HepG2 (cell line): ENCODE measurements around the gene UNKL. TPM values are rescaled to one million over a fixed set of nuclear protein-coding genes. Genes with fewer than 3 reads are reported as not detected.

ENCODE experiments used
- ATAC-seq: fragments of 200-7000 bp; cut with Tn5 transposase; 3 replicates; pipeline ENCODE4 v1.9.1; 2020; ENCODE audit warnings: mild to moderate bottlenecking, moderate library complexity
- BruUV-seq: library from RNA; stranded (reverse); fragments of 400-500 nt; replicated peaks from 2 replicates; lab custom pipeline; 2021; lab: Mats Ljungman, UMichigan
- CTCF ChIA-PET: fragments of 300-600 bp; formaldehyde crosslinking; extraction: SDS; loops from one replicate; lab custom pipeline; 2021; ENCODE audit warnings: low total read pairs, inconsistent platforms, low intra/inter-chr PET ratio; lab: Yijun Ruan, JAX
- POLR2A ChIA-PET: fragments of 350-600 bp; sonication (Branson Sonifier 250); formaldehyde crosslinking; loops from one replicate; lab custom pipeline; 2020; ENCODE audit warnings: antibody characterized with exemption, inconsistent platforms; lab: Yijun Ruan, JAX
- DNase-seq: peaks from one replicate; pipeline ENCODE4 v3.0.0-alpha.2; 2015; ENCODE audit warnings: low spot score
- FAIRE-seq: peaks from 3 replicates; lab custom pipeline; 2011; peaks lifted over from hg19 to GRCh38; lab: Jason Lieb, UNC
- H2AFZ ChIP-seq: one replicate; pipeline ENCODE4 v1.6.1; 2011; ENCODE audit warnings: low read length, inconsistent platforms
- H3K27ac ChIP-seq: fragments of 300-600 bp; 3 replicates; pipeline ENCODE4 v1.8.0; 2011; ENCODE audit warnings: mixed run types, mild to moderate bottlenecking, mixed read lengths, low read length, inconsistent platforms; ENCODE audit not compliant: insufficient read depth; ENCODE audit errors: extremely low read length
- H3K27me3 ChIP-seq, 2 experiments: fragments of 200-600 bp in 1 of 2; 2 replicates in 1 of 2; 3 replicates in 1 of 2; pipeline versions ENCODE4 v1.6.0 to v1.8.0; 2011; ENCODE audit warnings: low read length in 2 of 2, mild to moderate bottlenecking in 2 of 2, moderate library complexity in 2 of 2, inconsistent platforms in 1 of 2; ENCODE audit not compliant: insufficient read depth in 2 of 2, control insufficient read depth in 1 of 2
- H3K36me3 ChIP-seq, 2 experiments: fragments of 200-600 bp in 1 of 2; replicated peaks in 1 of 2; 2 replicates in 1 of 2; 3 replicates in 1 of 2; pipeline versions ENCODE4 v1.5.1 to v1.8.0; 2011; ENCODE audit warnings: low read length in 2 of 2, inconsistent platforms in 1 of 2; ENCODE audit not compliant: insufficient read depth in 2 of 2, control insufficient read depth in 1 of 2
- H3K4me1 ChIP-seq: 2 replicates; pipeline ENCODE4 v1.5.1; 2012; ENCODE audit warnings: low read length, inconsistent platforms; ENCODE audit not compliant: insufficient read depth
- H3K4me2 ChIP-seq: 2 replicates; pipeline ENCODE4 v1.6.0; 2011; ENCODE audit warnings: low read depth, low read length, inconsistent platforms
- H3K4me3 ChIP-seq, 3 experiments: fragments of 200-600 bp in 1 of 3; sonication (generic), shearing (Covaris generic) in 1 of 3; replicated peaks in 1 of 3; 2 replicates each; pipeline ENCODE4 v1.5.1; 2011 to 2016; ENCODE audit warnings: low read length in 3 of 3, inconsistent platforms in 2 of 3, low read depth in 2 of 3, mild to moderate bottlenecking in 2 of 3, control low read depth in 1 of 3, mixed read lengths in 1 of 3; ENCODE audit not compliant: insufficient read depth in 1 of 3
- H3K79me2 ChIP-seq: one replicate; pipeline ENCODE4 v1.6.1; 2011; ENCODE audit warnings: low read length, inconsistent platforms; ENCODE audit not compliant: insufficient read depth
- H3K9ac ChIP-seq: 2 replicates; pipeline ENCODE4 v1.6.0; 2011; ENCODE audit warnings: mild to moderate bottlenecking, low read depth, low read length, inconsistent platforms; ENCODE audit not compliant: insufficient read depth
- H3K9me3 ChIP-seq: 2 replicates; pipeline ENCODE4 v1.5.1; 2012; ENCODE audit warnings: mild to moderate bottlenecking, low read length
- H4K20me1 ChIP-seq: 2 replicates; pipeline ENCODE4 v1.6.0; 2011; ENCODE audit warnings: inconsistent platforms, mild to moderate bottlenecking, low read length, moderate library complexity; ENCODE audit not compliant: insufficient read depth
- CEBPB ChIP-seq: IDR thresholded peaks from 2 replicates; pipeline ENCODE4 v1.6.1; 2011; ENCODE audit warnings: low read depth, low read length, improper control_type of control experiment, borderline replicate concordance
- CTCF ChIP-seq: sonication (generic); formaldehyde crosslinking; IDR thresholded peaks from 2 replicates; pipeline ENCODE4 v1.5.0; 2020; ENCODE audit warnings: mild to moderate bottlenecking, missing genetic modification reagents, moderate library complexity
- RBFOX2 ChIP-seq: fragments of 200-400 bp; formaldehyde crosslinking; IDR thresholded peaks from 2 replicates; pipeline ENCODE4 v1.6.1; 2017; ENCODE audit warnings: low read depth, mild to moderate bottlenecking, low read length
- ZNF652 ChIP-seq: IDR thresholded peaks from 2 replicates; pipeline ENCODE4 v1.6.1; 2016; ENCODE audit warnings: low read depth, borderline replicate concordance
- ZNF740 ChIP-seq: sonication (generic); formaldehyde crosslinking; IDR thresholded peaks from 2 replicates; pipeline ENCODE4 v1.4.0; 2020; ENCODE audit warnings: missing genetic modification reagents
- WGBS: methylation state at CpG from one replicate; pipeline ENCODE4 v1.1.6; 2017; ENCODE audit warnings: low lambda C conversion rate; 5-methylcytosine and 5-hydroxymethylcytosine counted together
- in situ Hi-C: cut with HindIII; loops from 2 replicates; pipeline ENCODE4 v1.10.0; 2017; ENCODE audit warnings: low pct_unique_long_range_greater_than_20kb; ENCODE audit not compliant: extremely low pct_ligation_motif_present
- intact Hi-C: fragments of 100-400 bp; cut with micrococcal nuclease; formaldehyde crosslinking; loops from one replicate; pipeline ENCODE4 v1.10.0; 2022; ENCODE audit not compliant: unreplicated experiment
- polyA plus RNA-seq, 8 experiments: library from polyadenylated mRNA; depleted of rRNA in 3 of 8; stranded (reverse) in 7 of 8; unstranded in 1 of 8; fragments of >200 nt; fragmentation: Illumina TruSeq in 4 of 8; extraction: Trizol in 4 of 8; gene quantifications; 2 replicates each; pipeline versions ENCODE4 v1.2.1 to v1.2.3, GENCODE V29; 2011 to 2016; ENCODE audit warnings: low read depth in 4 of 8, missing spikeins in 1 of 8, mixed read lengths in 1 of 8; ENCODE audit not compliant: insufficient read depth in 1 of 8
- total RNA-seq, 5 experiments: library from RNA; depleted of rRNA; stranded (reverse); fragments of >200 nt; fragmentation: Illumina TruSeq; extraction: Trizol; gene quantifications; 2 replicates each; pipeline ENCODE4 v1.2.3, GENCODE V29; 2016; ENCODE audit warnings: low read depth in 1 of 5
- TF ChIP-seq, protein P1 (sequence below): sonication (generic); formaldehyde crosslinking; IDR thresholded peaks from 2 replicates; pipeline ENCODE4 v1.8.0; 2023; ENCODE audit warnings: mild to moderate bottlenecking, missing genetic modification reagents

Gene UNKL
- total and polyA plus RNA-seq, 2 of the 13 experiments (the other 11 are each of a cell fraction or from before 2014, with no cell fraction given) = 10.4 to 17.6 TPM

GRCh38 chr16:1401758-1402154 lies 12.7 kb downstream of the UNKL start:
- Histone ChIP-seq H3K36me3 (peaks cover 10 to 11% of the 10 kb centered on the region in 2 experiments; a peak in 4 of 5 replicates), H3K27ac (no peak overlapping the region), H3K9me3 (no peaks in the 10 kb centered on the region), H3K4me3 (no peak overlapping the region), H3K79me2 (no peaks in the 10 kb centered on the region), H4K20me1 (no peaks in the 10 kb centered on the region)
- FAIRE-seq (no peak), ATAC-seq (no peak)
- in situ Hi-C loops = no loop called here
- TF ChIP-seq CEBPB = peak; percentile 66
- TF ChIP-seq ZNF652 (CRISPR knock-in tag) = no peak
- TF ChIP-seq, all 625 proteins: peak for 1
- no peaks in the 10 kb centered on the region for H3K4me1 ChIP-seq
- no peak overlapping the region for H3K9ac ChIP-seq
- no TSS peak for BruUV-seq
- CTCF ChIA-PET = no interaction called here
- H3K27me3 ChIP-seq = no peaks in the 10 kb centered on the region
- POLR2A ChIA-PET = interaction anchor here (0.6 kb wide), 1 partner anchor 210 kb away, joined by 3 read pairs; the partner anchor contains the start of genes CRAMP1 and IFT140
- DNase-seq = no peak
- H3K4me2 ChIP-seq = no peak overlapping the region
- intact Hi-C loops = no loop called here
- H2AFZ ChIP-seq = no peak overlapping the region
- 95% methylated on average over 10 of the region's 13 CpGs for WGBS

DNA sequence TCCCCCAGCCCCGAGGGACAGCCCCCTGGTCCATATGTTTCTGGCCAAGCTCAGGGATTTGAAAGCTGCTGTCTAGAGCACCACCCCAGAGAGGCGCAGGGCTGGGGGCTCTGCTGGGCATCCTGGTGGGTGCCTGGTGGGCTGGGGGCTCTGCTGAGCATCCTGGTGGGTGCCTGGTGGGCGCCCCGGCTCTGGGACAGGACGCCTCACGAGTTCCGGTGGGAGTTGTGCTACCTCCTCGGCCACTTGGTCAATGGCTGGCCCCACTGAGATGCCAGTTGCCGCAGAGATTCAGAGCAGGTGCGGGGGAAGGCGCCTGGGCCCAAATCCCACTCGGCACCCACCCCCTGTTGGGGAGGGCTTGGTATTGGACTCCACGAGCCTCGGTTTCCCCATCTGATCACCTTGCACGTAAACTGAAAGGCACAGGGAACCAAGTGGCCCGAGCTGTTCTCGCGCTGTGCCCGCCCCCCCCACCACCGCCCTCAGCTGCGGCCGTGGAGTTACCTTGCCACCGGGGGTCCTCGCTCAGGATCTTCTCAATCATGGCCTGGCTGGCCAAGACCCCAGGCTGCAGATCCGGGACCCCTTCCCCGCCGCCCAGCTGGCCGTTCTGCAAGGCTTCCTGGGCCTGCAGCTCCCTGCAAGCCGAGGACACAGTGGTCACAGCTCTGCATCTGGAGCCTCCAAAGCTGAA lies 13.3 kb downstream of the UNKL start:
- ATAC-seq (no peak), DNase-seq (no peak), FAIRE-seq (no peak)
- ChIA-PET POLR2A (interaction anchor here (0.6 kb wide), 1 partner anchor 211 kb away, joined by 3 read pairs; the partner anchor contains the start of genes CRAMP1 and IFT140), CTCF (no interaction called here)
- Histone ChIP-seq H4K20me1 (no peaks in the 10 kb centered on the region), H3K4me3 (no peak overlapping the region), H3K9ac (no peak overlapping the region), H3K27ac (no peak overlapping the region), H3K79me2 (no peaks in the 10 kb centered on the region), H3K9me3 (no peaks in the 10 kb centered on the region), H3K36me3 (peaks cover 10 to 11% of the 10 kb centered on the region in 2 experiments; a peak in 4 of 5 replicates), H2AFZ (no peak overlapping the region), H3K4me2 (no peak overlapping the region), H3K27me3 (no peaks in the 10 kb centered on the region), H3K4me1 (no peaks in the 10 kb centered on the region)
- in situ Hi-C loops = no loop called here
- intact Hi-C loops = no loop called here
- WGBS = 94% methylated on average over 22 of the region's 29 CpGs
- TF ChIP-seq, protein P1, sequence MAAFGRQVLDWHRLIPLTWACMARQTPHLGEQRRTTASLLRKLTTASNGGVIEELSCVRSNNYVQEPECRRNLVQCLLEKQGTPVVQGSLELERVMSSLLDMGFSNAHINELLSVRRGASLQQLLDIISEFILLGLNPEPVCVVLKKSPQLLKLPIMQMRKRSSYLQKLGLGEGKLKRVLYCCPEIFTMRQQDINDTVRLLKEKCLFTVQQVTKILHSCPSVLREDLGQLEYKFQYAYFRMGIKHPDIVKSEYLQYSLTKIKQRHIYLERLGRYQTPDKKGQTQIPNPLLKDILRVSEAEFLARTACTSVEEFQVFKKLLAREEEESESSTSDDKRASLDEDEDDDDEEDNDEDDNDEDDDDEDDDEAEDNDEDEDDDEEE (CRISPR knock-in tag) = no peak
- TF ChIP-seq CTCF (CRISPR knock-in tag) (0 out of 2 replicates have a peak, but pooled peaks have one; percentile 10), ZNF740 (CRISPR knock-in tag) (0 out of 2 replicates have a peak, but pooled peaks have one; percentile 65), RBFOX2 (0 out of 2 replicates have a peak, but pooled peaks have one; percentile 21)
- no TSS peak for BruUV-seq
